K562 (cell line): ENCODE results near the gene SPAG4. TPM values are rescaled to one million over a fixed set of nuclear protein-coding genes. Genes with fewer than 3 reads are reported as not detected.

Source experiments
- ELK3 ChIP-seq: fragments of 450-650 bp; formaldehyde crosslinking; IDR thresholded peaks from 2 replicates; pipeline ENCODE4 v1.4.0; 2020; ENCODE audit warnings: mild to moderate bottlenecking
- L3MBTL2 ChIP-seq: fragments of 450-650 bp; IDR thresholded peaks from 2 replicates; pipeline ENCODE4 v1.6.1; 2016; ENCODE audit warnings: mild to moderate bottlenecking, moderate library complexity
- MEF2D ChIP-seq: conservative IDR thresholded peaks from 2 replicates; pipeline ENCODE4 v1.6.1; 2016; ENCODE audit warnings: low read depth, missing genetic modification characterization, missing compliant biosample characterization
- NONO ChIP-seq, 2 experiments: fragments of 200-400 bp in 1 of 2; fragments of 450-650 bp in 1 of 2; formaldehyde crosslinking in 1 of 2; IDR thresholded peaks; 2 replicates each; pipeline ENCODE4 v1.6.1; 2017; ENCODE audit warnings: low read depth in 2 of 2, mild to moderate bottlenecking in 2 of 2, moderate library complexity in 2 of 2, low read length in 1 of 2
- THRB ChIP-seq: fragments of 450-650 bp; formaldehyde crosslinking; conservative IDR thresholded peaks from 2 replicates; pipeline ENCODE4 v1.4.0; 2022; ENCODE audit warnings: mild to moderate bottlenecking, missing genetic modification characterization
- ZBTB11 ChIP-seq, 3 experiments: fragments of 200-800 bp in 1 of 3; fragments of 250-450 bp in 1 of 3; fragments of 450-650 bp in 1 of 3; sonication (Bioruptor Pico) in 1 of 3; sonication (Bioruptor generic) in 1 of 3; formaldehyde crosslinking in 1 of 3; IDR thresholded peaks; 2 replicates each; pipeline versions ENCODE4 v1.6.1 to v1.8.0; 2016 to 2022; ENCODE audit warnings: mild to moderate bottlenecking in 2 of 3, missing genetic modification characterization in 2 of 3, missing compliant biosample characterization in 1 of 3, moderate library complexity in 1 of 3
- ZBTB40 ChIP-seq, 2 experiments: fragments of 450-650 bp in 1 of 2; sonication (generic) in 1 of 2; formaldehyde crosslinking in 1 of 2; IDR thresholded peaks; 2 replicates each; pipeline versions ENCODE4 v1.7.1 to v1.9.0; 2016 to 2022; ENCODE audit warnings: inconsistent platforms in 1 of 2, mild to moderate bottlenecking in 1 of 2, missing genetic modification reagents in 1 of 2
- ZNF77 ChIP-seq: fragments of 250-450 bp; sonication (Bioruptor Pico); IDR thresholded peaks from 2 replicates; pipeline ENCODE4 v1.5.0; 2020
- polyA plus RNA-seq, 8 experiments: library from polyadenylated mRNA; depleted of rRNA in 4 of 8; stranded (reverse) in 5 of 8; unstranded in 3 of 8; fragments of >200 nt; fragmentation: Nextera tagmentation in 2 of 8; fragmentation: Illumina TruSeq in 1 of 8; extraction: Ambion mirVana in 2 of 8; extraction: Trizol in 1 of 8; gene quantifications; 2 replicates each; pipeline versions ENCODE4 v1.2.1 to v1.2.3, GENCODE V29; 2011 to 2014; ENCODE audit warnings: inconsistent platforms in 1 of 8, missing spikeins in 1 of 8
- total RNA-seq, 7 experiments: library from RNA; depleted of rRNA in 6 of 7; stranded (reverse); fragments of >200 nt in 6 of 7; fragmentation: Illumina TruSeq in 2 of 7; extraction: Trizol in 2 of 7; gene quantifications; 2 replicates each; pipeline versions ENCODE4 v1.2.1 to v1.2.3, GENCODE V29; 2011 to 2021; ENCODE audit warnings: low replicate concordance in 1 of 7

SPAG4 gene
- total and polyA plus RNA-seq, 9 of the 15 experiments (the other 6 are each of a cell fraction or from before 2014, with no cell fraction given), result 1.6 to 11.4 (median 4.6) TPM

- TF ChIP-seq THRB, result no peak
- TF ChIP-seq ZBTB11 (CRISPR knock-in tag; IDR thresholded peaks at IDR 0.05), result peak in 1 of 3 experiments; percentile 49; a peak in 1 of 6 replicates
- TF ChIP-seq NONO (IDR thresholded peaks at IDR 0.05; ENCODE audit: low read depth in 2 of 2, low read length in 1 of 2), result peak; percentile 75 to 91
- no peak for TF ChIP-seq ZNF77
- TF ChIP-seq ZBTB40 (IDR thresholded peaks at IDR 0.05), result peak; percentile 43; the same call in 1 of the 2 replicates
- TF ChIP-seq ZBTB40 (CRISPR knock-in tag; IDR thresholded peaks at IDR 0.05), result no peak
- no peak for TF ChIP-seq ELK3
- no peak for TF ChIP-seq MEF2D
- peak; percentile 97 for TF ChIP-seq L3MBTL2
Observed at GRCh38 chr20:35664466-35665206, 49.0 kb downstream of the SPAG4 start, which contains the start of the genes CPNE1 and RBM12 (continued).
